SHP77 (cell line): ENCODE measurements around the gene GPR158.

ENCODE experiments used
- DNase-seq, 2 experiments: peaks; one replicate each; lab custom pipeline; 2025; lab: John Stamatoyannopoulos, UW

The GPR158 gene

GRCh38 chr10:25398680-25399079 lies 223.9 kb downstream of the GPR158 start:
- no peak for DNase-seq

- no peak for DNase-seq
Observed at GRCh38 chr10:25405871-25406270, 231.1 kb downstream of the GPR158 start.

DNA sequence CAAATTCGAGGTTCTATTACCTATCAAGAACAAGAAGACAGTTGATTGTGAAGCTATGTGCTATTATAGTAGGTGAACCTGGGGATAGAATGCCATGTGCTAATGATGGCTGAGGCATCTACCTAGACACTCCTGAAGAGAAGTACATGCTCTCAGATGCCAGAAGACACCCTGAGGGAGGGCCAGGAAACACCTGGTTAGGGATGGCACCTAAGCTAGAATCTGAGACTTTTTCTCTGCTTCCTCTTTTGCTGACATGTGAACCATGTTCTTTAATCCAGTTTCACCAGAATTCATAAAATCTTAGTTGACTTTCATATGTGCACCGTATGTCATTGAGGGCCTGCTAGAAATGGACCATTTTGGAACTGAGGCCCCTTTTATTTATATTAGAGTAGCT lies 242.8 kb downstream of the GPR158 start:
- DNase-seq = no peak

- DNase-seq = no peak
Observed at GRCh38 chr10:25425776-25426175, 251.0 kb downstream of the GPR158 start.

- no peak for DNase-seq
Observed at GRCh38 chr10:25436431-25436830, 261.6 kb downstream of the GPR158 start.

DNA sequence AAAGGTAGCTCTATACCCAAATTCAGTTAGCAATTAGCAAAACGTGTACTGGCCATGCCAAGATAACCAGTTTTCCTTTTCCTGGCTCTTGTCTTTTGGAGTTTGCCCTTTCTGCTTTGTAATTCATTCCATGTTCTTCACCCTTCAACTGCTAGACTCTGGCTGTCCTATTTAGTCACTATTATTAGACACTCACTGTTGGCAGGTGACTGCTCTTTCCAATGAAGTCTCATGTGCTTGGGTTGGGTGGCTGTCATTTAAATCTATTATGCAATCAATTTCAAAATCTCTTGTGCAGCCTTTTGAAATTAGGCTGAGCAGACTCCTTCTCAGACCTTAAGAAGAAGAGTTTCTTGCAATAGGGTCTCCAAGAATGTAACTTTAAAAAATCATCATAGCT lies 266.5 kb downstream of the GPR158 start:
- no peak for DNase-seq

GRCh38 chr10:25444266-25444665 lies 269.5 kb downstream of the GPR158 start:
- no peak for DNase-seq

DNA sequence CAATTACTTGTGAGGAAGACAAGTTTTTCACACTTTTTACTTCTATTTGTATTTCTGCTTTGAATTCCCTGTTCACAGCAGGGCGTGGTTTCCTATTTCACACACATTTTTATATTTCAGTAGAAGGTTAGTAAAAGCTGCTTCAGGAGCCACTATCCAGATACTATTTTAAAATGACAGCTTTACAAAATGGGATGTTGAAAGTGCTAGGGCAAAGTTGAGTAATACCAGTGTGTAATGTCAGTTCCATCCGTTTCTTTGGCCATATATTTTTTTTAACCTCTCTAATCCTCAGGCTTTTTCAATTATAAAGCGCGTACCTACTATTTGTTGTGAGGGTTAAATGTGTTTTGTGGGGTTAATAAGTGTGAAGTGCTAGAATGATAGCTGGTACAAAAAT lies 276.6 kb downstream of the GPR158 start:
- no peak for DNase-seq

DNA sequence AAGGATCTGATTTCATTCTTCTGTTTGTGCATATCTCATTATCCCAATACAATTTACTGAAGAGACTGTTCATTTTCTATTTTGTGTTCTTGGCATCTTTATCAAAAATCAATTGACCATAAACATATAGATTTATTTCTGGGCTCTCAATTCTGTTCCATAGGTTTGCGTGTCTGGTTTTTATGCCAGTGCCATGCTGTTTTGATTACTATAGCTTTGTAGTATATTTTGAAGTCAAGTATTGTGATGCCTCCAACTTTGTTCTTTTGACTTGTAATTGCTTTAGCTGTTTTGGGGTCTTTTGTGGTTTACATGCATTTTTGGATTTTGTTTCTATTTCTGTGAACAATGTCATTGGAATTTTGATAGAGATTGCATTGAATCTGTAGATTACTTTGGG lies 278.8 kb downstream of the GPR158 start:
- no peak for DNase-seq

DNA sequence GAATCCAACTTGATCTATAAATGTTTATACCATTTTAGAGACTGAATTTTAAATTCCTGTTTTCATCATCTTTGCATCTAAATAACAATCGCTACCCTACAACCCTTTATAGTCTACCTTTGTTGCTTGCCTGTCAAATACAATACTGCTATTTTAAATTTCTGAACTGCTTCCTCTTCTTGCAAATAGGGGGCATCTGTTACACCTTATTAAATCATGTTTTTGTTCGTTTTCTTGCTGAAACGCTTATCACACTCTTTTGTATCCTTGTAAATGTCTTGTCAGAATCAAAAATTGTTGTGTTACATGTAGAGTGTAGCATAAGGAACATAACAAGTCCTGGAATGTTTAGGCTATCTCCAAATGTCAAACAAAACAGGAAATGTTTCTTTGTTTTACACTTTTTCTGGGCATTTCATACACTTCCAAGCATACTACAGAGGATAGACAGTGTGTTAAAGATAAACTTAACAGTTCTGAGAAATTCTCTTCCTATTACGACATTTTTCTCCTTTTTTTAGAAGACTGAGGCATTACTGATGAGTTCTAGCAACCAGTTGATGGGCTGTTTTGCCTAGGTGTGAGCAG lies 281.3 kb downstream of the GPR158 start:
- DNase-seq = no peak

DNA sequence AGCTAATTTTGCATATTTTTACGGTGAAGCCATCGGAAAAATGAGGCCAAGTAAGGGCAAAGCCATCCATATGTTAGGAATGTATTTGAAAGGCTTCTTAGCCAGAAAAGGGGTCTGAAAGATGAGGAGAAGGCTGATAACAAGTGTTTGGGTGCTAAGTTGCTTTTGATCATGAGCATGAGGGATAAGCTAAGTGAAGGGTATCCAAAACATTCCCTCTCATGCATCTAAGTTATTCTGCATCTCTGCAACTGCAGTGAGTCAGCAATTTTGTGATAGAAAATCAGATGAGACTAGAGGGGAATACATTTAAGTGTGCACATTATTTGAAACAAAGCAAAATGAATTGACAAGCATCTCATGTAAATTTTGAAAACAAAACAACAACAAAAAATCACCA lies 282.8 kb downstream of the GPR158 start:
- no peak for DNase-seq

DNA sequence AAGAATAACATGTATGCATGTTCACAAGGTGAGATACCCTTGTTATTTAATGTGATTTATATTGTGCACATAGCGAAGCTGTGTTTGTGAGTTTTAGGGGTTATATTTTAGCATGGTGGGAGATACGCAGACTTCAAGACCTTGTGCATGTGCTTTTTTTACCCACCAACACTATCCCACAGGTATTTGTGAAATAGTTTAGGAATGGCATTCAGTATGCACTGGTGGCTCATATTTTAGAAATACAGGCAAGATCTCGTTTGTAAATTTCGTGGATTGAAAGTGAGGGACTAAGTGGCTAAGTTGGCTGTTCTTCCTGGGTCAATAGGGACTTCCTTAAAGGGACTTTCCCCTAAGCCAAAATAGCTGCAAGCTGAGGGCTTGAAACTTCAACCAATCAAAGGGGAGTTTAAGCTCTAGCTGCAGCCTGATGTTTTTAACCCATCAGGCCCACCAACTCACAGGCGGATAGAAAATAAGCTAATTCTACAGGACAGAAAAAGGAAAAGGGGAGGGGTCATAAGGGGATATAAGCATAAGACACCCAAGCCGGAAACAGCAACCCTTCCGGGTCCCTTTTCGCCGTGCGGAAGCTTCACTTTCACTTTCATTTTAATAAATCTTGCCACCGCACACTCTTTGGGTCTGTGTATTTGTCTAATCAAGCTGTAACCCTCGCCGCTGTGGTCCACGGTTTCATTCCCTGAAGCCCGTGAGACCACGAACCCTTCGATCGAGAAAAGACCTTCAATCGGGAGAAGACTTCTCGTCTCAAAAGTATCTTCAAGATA lies 291.0 kb downstream of the GPR158 start:
- DNase-seq = peak; percentile 54 to 57

GRCh38 chr10:25467881-25468280 lies 293.1 kb downstream of the GPR158 start:
- no peak for DNase-seq

DNA sequence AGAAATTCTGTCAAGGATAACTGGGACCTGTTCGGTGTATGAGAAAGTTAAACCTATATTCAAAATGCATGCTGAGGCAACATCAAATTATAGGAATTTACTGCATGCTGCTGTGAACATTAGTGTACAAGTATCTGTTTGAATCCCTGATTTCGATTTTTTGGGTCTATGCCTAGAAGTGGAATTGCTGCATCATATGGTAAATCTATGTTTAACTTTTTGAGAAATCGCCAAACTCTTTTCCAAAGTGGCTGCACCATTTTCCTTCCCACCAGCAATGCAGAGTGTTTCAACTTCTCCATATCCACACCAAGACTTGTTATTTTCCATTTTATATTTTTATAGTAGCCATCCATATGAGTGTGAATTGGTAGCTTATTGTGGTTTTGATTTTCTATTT lies 306.7 kb downstream of the GPR158 start:
- DNase-seq = no peak

DNA sequence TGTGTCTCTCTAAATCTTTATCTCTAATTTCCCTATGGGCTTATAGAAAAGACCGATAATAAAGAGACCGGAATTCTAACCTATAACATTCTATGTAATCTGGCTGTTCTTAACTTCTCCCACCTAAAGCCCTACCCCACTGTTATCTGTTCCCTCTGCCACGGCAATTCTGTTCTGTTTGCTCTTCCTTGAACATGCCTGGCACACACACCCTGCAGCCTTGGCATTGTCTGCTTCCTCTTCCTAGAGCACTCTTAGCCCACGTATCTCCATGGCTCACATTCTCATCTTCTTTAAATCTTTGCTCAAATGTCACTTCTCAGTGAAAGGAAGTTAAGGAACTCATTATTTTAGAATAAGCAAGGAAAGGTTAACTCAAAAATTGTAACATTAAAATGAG lies 309.2 kb downstream of the GPR158 start:
- no peak for DNase-seq

- DNase-seq = no peak
Observed at GRCh38 chr10:25487266-25487665, 312.5 kb downstream of the GPR158 start.

DNA sequence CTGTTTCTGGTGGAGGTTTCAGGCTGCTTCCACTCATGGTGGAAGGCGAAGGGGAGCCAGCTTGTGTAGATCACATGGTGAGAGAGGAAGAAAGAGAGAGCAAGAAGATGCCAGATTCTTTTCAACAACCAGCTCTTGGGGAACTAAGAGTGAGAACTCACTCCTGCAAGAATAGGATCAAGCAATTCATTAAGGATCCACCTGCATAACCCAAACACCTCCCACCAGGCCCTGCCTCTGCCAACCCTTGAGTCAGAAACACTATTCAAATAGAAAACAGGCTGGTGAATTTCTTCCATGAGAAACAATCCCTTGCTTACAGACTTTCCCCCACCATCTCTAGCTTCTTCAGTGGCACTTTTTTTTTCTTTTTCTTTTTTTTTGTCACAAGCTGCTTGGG lies 317.2 kb downstream of the GPR158 start:
- DNase-seq = no peak

DNA sequence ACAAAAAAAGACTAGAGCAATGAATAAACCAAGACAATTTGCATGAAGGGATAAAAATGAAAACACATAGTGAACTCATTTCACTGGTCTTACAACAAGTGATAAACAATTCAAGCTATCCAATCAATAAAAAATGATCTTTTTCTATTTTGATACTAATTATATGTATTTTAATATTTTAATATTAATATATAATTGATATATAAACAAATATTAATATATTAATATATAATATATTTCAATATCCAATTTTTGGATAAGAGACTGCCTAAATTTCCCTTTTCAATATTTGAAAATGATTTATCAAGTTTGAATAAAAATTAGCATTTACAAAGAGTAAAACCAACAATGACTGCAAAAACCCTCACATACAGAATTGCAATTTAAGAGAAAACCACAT lies 317.9 kb downstream of the GPR158 start:
- DNase-seq = no peak

GRCh38 chr10:25493122-25493893 lies 318.5 kb downstream of the GPR158 start:
- DNase-seq = no peak

GRCh38 chr10:25497246-25497645 lies 322.4 kb downstream of the GPR158 start:
- no peak for DNase-seq

GRCh38 chr10:25498645-25499044 lies 323.8 kb downstream of the GPR158 start:
- no peak for DNase-seq

GRCh38 chr10:25501912-25502311 lies 327.1 kb downstream of the GPR158 start:
- no peak for DNase-seq

- DNase-seq = no peak
Observed at GRCh38 chr10:25502453-25502852, 327.7 kb downstream of the GPR158 start.
